KG1 (cell line): ENCODE data around the gene POLR3F.
"Not testable (repeated sequence)": the region's sequence is repeated elsewhere in the genome, so short reads cannot be mapped to it uniquely, and the experiment has no call there.

Experiments used
- DNase-seq: peaks from one replicate; lab custom pipeline; 2025; lab: John Stamatoyannopoulos, UW

POLR3F gene

DNA sequence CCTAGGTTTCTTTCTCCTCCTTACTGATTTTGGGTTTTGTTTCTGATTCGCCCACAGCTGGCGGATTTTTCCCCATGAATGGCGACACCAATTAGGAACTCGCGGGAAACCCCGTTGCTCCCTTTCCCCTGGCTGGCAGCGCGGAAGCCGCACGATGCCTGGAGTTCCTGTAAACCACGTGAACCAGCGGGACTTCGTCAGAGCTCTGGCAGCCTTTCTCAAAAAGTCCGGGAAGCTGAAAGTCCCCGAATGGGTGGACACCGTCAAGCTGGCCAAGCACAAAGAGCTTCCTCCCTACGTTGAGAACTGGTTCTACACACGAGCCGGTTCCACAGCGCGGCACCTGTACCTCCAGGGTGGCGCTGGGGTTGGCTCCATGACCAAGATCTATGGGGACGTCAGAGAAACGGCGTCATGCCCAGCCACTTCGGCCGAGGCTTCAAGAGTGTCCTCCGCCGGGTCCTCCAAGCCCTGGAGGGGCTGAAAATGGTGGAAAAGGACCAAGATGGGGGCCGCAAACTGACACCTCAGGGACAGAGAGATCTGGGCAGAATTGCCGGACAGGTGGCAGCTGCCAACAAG, 37.4 kb downstream of the POLR3F start:
- no peak for DNase-seq

DNA sequence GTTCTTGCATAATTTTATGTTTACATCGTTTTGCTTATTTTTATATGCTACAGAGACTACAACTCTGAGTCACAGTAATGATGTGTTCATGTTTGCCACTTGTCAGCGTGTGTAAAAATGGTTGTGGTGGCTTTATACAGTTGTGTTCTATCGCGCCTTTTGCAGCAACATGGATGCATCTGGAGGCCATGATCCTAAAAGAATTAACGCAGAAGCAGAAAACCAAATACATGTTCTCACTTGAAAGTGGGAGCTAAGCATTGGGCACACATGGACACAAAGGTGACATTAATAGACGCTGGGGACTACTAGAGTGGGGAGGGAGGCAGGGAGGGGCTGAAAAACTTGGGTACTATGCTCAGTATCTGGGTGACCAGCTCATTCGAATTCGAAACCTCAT, 39.6 kb downstream of the POLR3F start:
- no peak for DNase-seq

DNA sequence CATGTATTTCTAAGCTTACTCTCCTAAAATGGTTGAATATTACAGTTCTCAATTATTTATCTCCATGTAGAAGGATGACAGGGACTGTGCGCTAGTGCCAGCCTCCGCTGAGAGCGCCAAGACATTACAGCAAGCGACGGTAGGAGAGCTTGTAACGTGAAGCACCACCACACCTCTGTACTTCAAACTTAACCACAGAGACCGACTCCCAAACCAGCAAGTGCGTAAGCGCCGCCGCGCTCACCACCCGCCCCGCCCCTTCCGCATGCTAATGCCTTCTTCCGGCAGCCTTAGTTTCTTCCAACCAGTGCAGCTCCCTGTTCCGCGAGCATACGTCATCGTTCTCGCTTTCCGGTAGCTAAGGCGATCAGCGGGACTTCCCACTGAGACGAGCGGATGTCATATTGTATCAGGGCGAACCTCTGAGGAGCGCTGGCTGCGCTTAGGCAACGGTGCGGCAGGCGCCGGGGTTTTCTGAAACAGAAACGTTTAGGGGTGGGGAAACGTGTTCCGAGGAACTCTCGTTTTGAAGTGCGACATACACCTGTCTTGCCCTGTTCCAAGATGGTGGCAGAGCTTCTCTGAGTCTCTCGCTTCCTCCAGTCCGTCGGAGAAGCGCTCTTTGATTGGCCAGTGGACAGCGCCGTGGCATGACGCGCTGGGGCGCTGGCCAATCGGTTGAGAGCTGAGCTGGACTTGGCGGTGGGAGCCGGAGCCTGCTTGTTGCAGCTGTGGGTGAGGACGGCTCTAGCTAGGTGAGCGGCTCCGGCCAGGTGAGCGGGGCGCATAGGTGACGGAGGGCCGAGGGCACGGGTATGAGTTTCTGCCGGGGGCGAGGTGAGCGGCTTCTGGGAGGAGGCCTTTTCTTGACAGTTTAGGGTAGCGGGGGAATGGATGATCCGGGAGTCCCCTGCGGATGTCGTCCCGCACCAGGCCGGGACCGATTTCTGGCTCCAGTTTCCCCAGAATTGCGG, 40.3 kb downstream of the POLR3F start, which contains the start of gene SEC23B:
TSS of gene SEC23B (plus strand) at position 723 of the 974 bp plus-strand sequence. CDS start 2,896 bp downstream, outside the sequence.
- DNase-seq = peak; percentile 97

DNA sequence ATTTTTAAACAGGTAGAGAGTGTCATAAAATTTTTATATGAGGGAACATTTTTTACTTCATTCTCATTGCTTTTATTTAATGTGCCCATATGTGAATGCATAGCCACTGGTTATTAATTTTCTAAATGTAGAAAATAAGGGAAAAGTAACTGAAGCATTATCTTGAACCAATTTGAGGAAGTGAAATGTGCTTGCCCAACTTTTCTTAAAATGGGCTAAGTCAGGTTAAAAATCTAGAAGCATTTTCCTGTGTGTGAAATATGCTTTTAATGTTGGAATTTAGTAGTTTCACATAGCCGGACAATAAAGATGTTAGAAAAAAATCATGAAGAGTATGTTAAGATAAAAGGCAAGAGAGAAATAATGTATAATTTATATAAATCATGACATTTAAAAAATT, 44.4 kb downstream of the POLR3F start:
- no peak for DNase-seq

DNA sequence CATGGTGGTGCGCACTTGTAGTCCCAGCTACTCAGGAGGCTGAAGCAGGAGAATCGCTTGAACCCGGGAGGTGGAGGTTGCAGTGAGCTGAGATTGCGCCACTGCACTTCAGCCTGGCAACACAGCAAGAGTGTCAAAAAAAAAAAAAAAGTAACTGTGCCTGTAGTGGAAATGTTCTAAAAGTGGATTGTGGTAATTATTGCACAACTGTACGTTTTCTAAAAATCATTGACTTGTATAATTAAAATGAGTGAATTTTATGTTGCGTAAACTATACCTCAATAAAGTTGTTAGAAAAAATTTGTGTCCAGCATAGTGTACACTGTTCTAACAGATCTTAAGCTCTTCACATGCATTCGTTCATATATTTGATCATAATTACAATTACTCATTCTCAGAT, 46.0 kb downstream of the POLR3F start:
- DNase-seq = no peak

DNA sequence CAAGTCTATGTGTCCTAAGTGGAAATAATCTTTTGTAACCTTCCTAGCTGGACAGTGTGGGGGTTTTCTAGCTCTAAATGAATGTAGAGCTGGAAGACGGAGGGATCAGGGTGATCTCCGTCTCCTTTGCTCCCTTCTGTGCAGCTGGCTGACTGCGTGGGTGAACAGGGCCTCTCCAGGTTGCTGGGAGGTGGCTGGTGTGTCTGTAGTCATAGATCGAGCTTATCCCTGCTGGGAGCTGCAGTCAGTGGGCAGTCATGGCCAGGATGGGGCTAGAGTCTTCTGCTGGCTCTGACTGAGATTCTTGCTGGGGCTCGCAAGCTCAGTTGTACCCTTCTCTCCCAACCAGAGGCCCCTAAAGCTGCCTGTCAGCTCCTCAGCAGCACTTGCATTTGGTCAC, 46.9 kb downstream of the POLR3F start:
- no peak for DNase-seq

DNA sequence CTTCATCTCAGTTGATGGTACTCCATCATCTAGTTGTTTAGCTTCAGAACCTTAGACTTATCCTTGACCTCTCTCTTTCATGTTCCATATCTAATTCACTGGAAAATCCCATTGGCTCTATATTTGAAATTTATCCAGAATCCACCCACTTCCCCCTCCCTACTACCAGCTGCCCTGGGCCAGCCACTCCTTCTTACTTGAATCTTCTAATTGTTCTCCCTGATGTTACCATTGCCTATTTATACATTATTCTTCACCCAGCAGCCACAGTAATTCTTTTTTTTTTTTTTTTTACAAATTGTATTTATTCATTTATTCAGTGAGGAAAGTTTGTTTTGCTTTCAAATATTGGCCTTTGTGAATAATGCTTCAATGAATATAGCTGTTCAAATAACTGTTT, 48.8 kb downstream of the POLR3F start:
- DNase-seq = no peak

DNA sequence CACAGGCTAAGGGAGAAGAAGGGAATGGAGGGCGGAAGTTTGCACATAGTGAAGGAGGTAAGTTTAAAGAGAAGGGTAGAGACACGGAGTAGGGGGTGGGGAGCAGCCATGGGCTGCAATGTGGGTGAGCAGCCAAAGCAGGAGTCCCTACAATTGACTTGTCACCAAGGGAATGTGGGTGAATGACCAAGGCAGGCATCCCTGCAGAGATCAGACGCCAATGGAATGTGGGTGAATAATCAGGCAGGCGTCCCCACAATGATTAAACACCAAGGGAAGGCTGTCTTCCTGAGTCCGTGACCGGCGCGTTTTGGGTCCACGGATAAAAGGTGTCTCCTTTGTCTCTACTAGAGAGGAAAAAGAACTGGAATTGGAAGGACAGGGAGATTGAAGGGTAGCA, 54.9 kb downstream of the POLR3F start:
- DNase-seq = not testable (repeated sequence)

DNA sequence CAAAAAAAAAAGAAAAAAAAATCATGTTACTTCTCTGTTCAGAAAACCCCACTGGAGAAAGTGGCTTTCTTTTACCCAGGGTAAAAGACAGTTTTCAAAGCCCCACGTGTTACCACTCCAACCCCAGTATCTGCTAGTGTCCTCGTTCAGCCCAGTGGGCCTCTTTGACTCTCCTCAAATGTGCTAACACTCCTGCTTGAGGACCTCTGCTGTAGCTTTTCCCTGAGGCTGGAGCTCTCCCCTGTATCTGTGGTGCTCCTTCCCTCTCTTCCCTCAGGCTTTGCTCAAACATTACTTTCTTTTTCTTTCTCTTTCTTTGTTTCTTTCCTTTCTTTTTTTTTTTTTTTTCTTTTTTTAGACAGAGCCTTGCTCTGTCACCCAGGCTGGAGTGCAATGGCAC, 55.9 kb downstream of the POLR3F start:
- DNase-seq = no peak

DNA sequence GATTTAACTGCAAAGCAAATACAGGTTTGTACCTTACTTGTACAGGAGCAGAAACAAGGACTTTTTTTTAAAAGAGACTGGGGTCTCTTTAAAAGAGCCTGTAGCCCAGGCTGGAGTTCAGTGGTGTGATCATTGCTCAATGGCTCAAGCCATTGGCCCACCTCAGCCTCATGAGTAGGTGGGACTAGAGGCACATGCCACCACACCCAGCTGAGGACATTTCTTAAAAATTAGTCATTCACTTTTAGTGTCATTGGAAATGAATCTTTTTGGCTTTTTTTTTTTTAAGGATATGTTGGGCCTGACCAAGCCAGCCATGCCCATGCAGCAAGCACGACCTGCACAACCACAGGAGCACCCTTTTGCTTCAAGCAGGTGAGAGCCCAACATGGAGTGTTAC, 57.5 kb downstream of the POLR3F start:
- DNase-seq = no peak

DNA sequence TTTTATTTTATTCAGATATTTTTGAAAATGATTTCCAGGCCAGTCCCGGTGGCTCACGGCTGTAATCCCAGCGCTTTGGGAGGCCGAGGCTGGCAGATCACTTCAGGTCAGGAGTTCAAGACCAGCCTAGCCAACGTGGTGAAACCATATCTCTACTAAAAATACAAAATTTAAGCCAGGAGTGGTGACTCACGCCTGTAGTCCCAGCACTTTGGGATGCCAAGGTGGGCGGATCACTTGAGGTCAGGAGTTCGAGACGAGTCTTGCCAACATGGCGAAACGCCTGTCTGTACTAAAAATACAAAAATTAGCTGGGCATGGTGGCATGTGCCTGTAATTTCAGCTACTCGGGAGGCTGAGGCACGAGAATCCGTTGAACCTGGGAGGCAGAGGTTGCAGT, 59.6 kb downstream of the POLR3F start:
- DNase-seq = not testable (repeated sequence)

DNA sequence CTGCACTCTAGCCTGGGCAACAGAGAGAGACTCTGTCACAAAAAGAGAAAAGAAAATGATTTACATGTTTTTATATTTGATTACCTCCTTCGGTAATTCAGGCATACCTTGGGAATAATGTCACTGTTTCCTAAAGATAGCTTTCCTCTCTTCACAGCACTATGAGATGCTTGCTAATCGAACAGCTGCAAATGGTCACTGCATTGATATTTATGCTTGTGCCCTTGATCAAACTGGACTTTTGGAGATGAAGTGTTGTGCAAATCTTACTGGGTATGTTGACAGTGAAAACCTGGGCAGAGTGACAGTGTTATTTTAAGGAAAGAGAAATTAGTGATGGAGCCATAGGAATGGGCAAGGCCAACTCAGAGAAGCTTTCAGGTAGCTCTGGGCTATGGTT, 60.1 kb downstream of the POLR3F start:
- no peak for DNase-seq

DNA sequence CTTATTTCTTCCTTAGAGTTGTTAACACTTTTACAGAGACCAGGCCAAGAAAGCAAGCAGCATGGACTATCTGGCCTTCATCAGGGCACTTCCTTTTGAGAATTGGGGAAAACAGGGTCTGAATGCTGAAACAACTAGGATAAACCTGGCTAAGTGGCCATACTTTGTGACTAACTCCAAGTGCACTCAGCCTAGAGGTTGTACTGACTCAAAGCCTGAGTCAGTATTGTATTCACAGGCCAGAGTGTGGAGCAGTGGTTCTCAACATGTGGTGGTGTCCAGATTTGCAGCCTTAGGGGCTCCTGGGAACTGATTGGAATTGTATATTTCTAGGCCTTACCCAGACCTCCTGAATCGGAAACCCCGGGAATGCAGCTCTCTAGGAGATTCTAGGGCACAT, 60.6 kb downstream of the POLR3F start:
- no peak for DNase-seq

DNA sequence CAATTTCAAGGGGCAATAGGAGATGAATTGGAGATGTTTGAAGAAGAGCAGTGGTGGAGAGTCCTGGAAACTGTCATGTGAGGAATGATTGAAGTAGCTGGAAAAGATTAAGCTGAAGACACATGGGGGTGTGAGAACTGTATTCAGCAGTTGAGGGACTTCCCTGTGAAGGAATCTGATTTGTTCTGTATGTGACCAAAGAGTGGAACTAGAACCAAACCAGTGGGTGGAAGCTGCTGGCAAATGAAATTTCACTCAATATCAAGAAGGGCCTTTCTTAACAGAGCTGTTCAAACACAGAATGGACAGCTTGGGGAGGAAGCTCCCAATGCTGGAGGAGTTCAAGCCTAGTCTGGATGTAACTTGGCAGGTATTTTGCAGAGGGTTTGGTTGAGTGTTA, 61.9 kb downstream of the POLR3F start:
- DNase-seq = no peak

DNA sequence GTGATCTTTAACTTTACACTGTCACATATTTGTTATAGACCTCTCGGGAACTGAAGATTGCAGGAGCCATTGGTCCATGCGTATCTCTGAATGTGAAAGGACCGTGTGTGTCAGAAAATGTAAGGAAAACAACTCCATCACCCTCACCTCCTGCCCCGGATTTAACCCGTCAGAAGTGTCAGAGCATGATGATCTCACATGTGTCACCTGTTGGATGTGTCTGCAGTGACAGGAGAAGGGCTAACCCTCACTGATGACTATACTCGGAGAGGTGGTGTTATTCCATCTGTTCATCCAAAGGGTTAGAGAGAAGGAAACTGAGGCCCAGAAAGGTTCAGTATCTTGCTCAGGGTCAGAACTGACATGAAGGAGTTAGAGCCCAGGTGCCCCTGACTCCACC, 65.4 kb downstream of the POLR3F start:
- no peak for DNase-seq

DNA sequence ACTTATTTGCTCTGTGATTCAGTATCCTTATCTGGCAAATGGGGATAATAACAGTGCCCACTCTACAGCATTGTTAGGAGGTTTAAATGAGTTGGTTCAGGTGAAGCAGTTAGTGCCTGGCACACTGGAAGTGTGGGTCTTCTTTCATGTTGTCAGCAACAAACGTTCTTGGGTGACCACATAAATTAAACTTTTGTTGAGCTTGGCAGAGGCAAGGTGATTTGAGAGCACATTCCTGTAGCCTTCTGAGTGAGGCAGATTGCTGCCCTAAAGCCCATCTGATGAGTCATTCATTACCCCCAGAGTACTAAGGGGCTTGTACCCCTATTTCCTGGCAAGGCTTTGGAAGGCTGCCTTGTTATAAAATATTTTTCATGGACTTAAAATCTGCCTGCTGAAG, 66.3 kb downstream of the POLR3F start:
- DNase-seq = no peak

DNA sequence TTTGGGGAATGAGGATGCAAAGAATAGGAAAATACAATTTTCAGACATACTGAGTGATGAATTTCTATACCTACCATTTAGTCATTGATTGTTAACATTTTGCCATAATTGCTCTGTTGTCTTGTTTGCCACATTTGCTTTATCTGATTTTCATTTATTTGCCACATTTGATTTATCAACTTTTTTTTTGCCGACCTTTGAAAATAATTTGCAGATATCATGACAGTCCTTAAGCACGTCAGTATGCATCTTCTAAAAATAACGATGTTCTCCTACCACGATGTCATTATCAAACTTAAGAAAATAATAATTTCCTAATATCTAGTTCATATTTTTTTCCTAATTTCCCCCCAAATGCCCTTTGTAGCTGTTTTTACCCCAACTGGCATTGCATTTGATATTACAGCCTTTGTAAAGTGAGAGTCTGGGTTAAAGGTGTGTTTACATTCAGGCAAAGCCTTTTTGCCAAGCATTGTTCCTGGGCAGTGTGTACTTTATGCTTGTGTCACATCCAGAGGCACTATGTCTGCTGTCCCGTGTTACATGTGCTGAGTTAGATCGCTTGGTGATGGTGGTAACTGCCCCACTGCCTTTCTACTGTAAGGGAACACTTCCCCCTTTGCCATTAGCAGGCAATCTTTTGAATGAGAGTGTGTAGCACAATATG, 66.9 kb downstream of the POLR3F start:
- no peak for DNase-seq
